Measurements from ENCODE around the gene RAB3GAP1.

The RAB3GAP1 gene

GRCh38 chr2:135164431-135164830, 112.3 kb downstream of the RAB3GAP1 start:
- DNase-seq (ENCODE audit: low read depth in 3 of 3), result no peak

DNA sequence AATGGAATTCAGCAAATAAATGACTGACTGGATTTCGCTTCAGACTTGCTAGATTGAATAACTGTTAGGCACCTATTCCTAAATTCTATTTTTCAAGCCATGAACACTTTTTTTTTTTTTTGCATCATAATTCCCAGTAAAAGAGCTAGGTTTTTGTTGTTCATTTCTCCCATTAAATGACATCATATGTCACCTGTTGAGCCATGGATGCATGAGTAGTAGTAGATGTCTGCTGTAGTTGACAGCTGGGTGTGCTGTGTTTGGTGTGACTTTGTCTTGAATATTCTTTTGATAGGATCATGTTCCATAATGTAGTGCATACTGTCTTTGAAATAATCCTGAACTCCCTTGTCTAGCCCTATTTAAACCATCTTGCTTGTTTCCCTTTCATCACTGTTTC, 115.2 kb downstream of the RAB3GAP1 start:
- DNase-seq (ENCODE audit: low read depth in 3 of 3), result no peak

GRCh38 chr2:135168204-135168856, 116.2 kb downstream of the RAB3GAP1 start:
- no peak for DNase-seq (ENCODE audit: low read depth in 3 of 3)

GRCh38 chr2:135169900-135170753, 118.0 kb downstream of the RAB3GAP1 start:
- no peak for DNase-seq (ENCODE audit: low read depth in 3 of 3)

- no peak for DNase-seq (ENCODE audit: low read depth in 3 of 3)
Measured at GRCh38 chr2:135174049-135174809, 122.1 kb downstream of the RAB3GAP1 start.

DNA sequence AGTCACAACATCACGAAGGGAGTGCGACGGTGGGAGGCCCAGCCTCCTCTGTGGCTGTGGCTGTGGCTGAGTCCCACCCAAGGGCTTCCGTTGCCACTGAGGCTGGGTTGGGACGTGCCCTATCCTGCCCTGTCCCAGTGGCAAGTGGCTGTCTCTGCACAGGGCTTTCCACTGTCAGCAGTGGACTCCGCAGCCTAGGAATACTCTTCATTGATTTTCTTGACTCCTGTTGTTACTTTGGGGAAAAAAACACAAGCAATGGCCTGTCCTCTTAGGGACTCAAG, 122.7 kb downstream of the RAB3GAP1 start:
- no peak for DNase-seq (ENCODE audit: low read depth in 3 of 3)

DNA sequence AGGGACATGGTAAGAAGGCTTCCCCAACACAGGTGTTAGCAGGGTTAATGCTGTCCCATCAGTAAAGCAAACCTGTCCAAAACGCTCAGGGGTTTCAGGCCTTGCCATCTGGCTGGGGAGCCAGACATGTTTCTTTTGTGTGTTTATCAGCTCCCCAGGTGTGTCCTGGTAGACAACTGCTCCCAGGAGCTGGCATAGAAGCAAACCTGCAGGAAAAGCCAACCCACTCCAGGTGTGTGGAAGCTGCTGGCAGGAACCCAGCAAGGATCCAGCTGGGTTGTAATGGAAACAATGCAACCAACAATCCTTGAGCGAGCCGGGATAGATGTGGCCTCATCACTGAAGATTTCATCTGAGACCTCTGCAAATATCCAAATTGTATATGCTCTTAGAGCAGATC, 123.1 kb downstream of the RAB3GAP1 start:
- no peak for DNase-seq (ENCODE audit: low read depth in 3 of 3)

- no peak for DNase-seq (ENCODE audit: low read depth in 3 of 3)
Measured at GRCh38 chr2:135179689-135180088, 127.6 kb downstream of the RAB3GAP1 start.

DNA sequence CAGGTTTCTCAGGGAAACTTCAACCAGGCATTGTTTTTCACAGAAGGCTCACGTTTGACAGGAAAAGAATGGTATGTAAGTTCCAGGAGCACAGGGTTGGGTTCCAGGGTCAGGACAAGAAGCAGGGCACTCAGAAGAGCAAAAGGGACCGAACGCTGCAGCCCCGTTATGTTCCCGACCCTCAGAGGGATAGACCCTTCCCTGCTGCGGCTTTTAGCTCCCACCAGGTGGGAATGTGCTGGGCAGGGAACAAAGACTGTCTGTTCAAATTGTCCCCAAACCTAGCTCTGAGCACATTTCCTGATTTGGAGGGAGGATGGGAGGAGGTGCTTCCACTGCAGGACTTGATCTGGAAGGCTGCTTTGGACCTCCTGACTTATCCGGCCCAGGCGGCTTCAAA, 130.1 kb downstream of the RAB3GAP1 start:
- DNase-seq (ENCODE audit: low read depth in 3 of 3), result no peak

DNA sequence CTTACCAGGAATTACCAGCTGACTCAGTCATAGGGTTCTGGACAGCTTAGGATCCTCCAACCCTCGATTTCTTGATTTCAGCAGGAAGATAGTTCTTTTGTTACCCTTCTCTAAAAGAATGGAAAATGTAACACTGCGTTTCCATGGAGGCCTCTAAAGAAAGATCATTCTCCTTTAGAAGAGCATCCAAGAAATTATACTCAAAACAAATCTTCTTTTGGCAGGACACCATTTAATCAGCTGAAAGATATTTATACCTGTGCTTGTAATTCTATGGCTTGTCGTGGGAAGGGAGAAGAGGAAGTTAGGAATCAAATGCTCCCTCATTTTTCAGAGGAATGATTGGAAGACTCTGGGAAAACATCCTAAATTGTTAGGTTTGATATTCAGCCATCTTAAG, 130.5 kb downstream of the RAB3GAP1 start:
- DNase-seq (ENCODE audit: low read depth in 3 of 3), result no peak

- no peak for DNase-seq (ENCODE audit: low read depth in 3 of 3)
Measured at GRCh38 chr2:135183822-135184221, 131.7 kb downstream of the RAB3GAP1 start.

GRCh38 chr2:135186054-135186453, 134.0 kb downstream of the RAB3GAP1 start:
- DNase-seq (ENCODE audit: low read depth in 3 of 3), result no peak

DNA sequence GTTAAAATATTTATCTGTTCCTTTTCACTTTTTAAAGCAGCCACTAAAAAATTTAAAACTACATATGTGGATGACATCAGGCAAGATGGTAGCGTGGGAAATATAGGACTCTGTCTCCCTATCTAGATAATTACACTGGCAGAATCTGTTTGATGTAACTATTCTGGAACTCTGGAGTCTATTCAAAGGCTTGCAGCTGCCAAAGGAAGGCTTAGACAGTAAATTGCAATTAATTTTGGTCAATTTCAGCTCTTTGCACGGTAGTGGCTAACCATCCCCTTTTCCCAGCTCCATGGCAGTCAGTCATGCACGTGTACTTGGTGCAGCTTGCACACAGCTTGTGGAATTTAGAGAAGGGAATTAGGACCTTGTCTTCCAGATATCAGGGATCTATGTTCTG, 135.2 kb downstream of the RAB3GAP1 start:
- no peak for DNase-seq (ENCODE audit: low read depth in 3 of 3)

DNA sequence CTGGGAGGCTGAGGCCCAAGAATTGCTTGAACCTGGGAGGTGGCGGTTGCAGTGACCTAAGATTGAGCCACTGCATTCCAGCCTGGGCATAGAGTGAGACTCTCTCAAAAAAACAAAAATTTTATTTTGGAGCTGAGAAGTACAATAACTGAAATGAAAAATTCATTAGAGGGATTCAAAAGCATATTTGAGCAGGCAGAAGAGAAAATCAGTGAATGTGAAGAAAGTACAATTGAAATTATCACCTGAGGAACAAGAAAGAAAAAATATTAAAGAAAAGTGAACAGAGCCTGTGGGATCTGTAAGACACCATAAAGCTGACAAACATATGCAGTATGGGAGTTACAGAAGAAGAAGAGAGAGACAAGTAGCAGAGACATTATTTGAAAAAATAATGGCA, 137.1 kb downstream of the RAB3GAP1 start:
- no peak for DNase-seq (ENCODE audit: low read depth in 3 of 3)

GRCh38 chr2:135190799-135191198, 138.7 kb downstream of the RAB3GAP1 start:
- no peak for DNase-seq (ENCODE audit: low read depth in 3 of 3)

- DNase-seq (ENCODE audit: low read depth in 3 of 3), result no peak
Measured at GRCh38 chr2:135198481-135198880, 146.4 kb downstream of the RAB3GAP1 start.

- DNase-seq (ENCODE audit: low read depth in 3 of 3), result no peak
Measured at GRCh38 chr2:135202751-135203150, 150.7 kb downstream of the RAB3GAP1 start.

DNA sequence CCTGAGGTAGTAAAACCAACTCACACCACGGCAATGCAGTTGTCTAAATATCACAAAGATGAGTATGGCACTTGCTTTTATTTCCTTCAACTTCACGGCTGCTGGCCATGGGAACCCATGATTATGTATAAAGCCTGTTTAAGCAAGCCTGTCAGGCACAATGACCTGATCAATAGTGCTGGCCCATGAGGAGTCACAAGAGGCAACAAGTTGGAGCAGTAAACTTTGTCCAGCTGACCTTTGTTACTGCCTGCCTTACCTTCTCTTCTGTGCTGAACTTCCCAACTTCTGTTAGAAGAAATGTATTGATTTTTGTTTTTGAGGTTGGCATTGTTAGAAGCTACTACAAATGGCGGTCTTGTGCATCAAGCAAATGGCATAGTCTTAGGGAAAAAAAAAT, 151.9 kb downstream of the RAB3GAP1 start:
- DNase-seq (ENCODE audit: low read depth in 3 of 3), result no peak

DNA sequence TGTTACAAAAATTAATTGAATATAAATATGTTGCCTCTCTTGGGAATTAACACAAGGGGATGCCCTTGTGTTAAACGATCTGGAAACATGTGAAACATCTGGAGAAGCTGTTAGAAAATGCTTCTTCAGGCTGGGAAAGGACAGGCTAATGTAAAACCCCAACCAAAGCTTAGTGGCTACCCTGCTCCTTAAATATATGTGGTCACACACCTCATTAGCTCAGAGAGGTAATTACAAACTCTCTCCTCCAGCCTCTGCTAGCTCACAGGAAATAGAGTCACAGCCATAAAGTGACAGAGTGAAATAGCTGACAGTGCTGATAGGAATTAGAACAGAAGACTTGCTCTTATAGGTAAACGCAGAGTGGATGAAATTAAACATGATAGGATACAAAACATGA, 155.9 kb downstream of the RAB3GAP1 start:
- no peak for DNase-seq (ENCODE audit: low read depth in 3 of 3)

DNA sequence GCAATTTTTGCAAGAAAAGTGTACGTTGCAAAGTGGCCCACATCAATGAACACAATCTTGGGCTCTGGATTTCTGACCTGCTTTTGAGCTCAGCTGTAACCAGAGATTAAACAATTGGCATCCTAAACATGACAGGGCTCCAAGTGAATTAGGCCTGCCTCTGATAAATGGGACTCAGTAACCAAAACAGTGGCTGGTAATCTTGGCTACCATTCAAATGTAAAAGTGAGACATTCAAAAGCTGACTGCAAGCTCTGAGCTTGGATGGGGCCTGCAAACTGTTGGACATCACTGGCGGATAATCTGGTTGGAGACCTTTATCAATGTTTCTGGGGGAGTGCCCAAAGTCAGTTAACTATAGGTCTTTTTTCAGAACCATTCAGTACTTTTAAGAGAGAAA, 160.7 kb downstream of the RAB3GAP1 start:
- no peak for DNase-seq (ENCODE audit: low read depth in 3 of 3)

- no peak for DNase-seq (ENCODE audit: low read depth in 3 of 3)
Measured at GRCh38 chr2:135218426-135218825, 166.3 kb downstream of the RAB3GAP1 start.

- no peak for DNase-seq (ENCODE audit: low read depth in 3 of 3)
Measured at GRCh38 chr2:135219226-135219625, 167.1 kb downstream of the RAB3GAP1 start.

All from stimulated activated CD4-positive, alpha-beta T cell treated with anti-CD3 and anti-CD28 coated beads, TNF-alpha, amount 100 ng/mL, for 24 hours (primary cell).